ENCODE data around the gene BIN1. TPM values are rescaled to one million over a fixed set of nuclear protein-coding genes. Genes with fewer than 3 reads are reported as not detected.
"Not testable (repeated sequence)": the region's sequence is repeated elsewhere in the genome, so short reads cannot be mapped to it uniquely, and the experiment has no call there.

BIN1 gene
- polyA plus RNA-seq, 1 donor from 2014 or later = 175 TPM

DNA sequence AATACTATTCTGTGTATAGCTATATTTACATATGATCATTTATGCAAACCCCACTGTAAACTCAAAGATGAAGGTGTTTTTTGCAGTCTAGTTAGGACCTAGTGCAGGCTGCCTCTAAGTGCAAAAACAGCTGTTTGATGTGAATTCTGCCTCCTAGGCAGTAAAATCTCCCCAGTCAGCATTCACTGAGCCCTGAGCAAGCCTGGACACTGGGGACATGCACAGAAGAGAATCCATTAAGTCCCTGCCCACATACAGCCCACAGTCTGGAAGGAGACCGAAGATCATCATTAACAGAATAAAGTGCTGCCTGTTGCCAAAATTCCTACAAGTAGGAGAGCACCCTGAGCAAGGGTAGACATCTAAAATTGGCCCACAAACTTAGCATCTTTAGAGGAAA, 14.4 kb upstream of the BIN1 start:
- Mint-ChIP-seq H3K27me3 (peaks cover 3% of the 10 kb centered on the region), H3K4me1 (peaks cover 9 to 10% (median 10%) of the 10 kb centered on the region in 3 donors), H3K27ac (no peak overlapping the region), H3K9me3 (no peaks in the 10 kb centered on the region), H3K36me3 (no peaks in the 10 kb centered on the region), H3K4me3 (no peak overlapping the region)

GRCh38 chr2:127120408-127120807, 13.5 kb upstream of the BIN1 start:
- H3K9me3 Mint-ChIP-seq, H3K27me3 Mint-ChIP-seq, H3K36me3 Mint-ChIP-seq, H3K4me3 Mint-ChIP-seq, H3K4me1 Mint-ChIP-seq, H3K27ac Mint-ChIP-seq: not testable (repeated sequence)

GRCh38 chr2:127118467-127118866, 11.5 kb upstream of the BIN1 start:
- no peaks in the 10 kb centered on the region for H3K4me1 Mint-ChIP-seq
- H3K36me3 Mint-ChIP-seq = no peaks in the 10 kb centered on the region
- H3K27me3 Mint-ChIP-seq = peaks cover 3% of the 10 kb centered on the region
- no peak overlapping the region for H3K4me3 Mint-ChIP-seq
- H3K27ac Mint-ChIP-seq = no peak overlapping the region
- H3K9me3 Mint-ChIP-seq = no peaks in the 10 kb centered on the region

GRCh38 chr2:127118038-127118437, 11.1 kb upstream of the BIN1 start:
- no peaks in the 10 kb centered on the region for H3K9me3 Mint-ChIP-seq
- H3K36me3 Mint-ChIP-seq = no peaks in the 10 kb centered on the region
- H3K4me3 Mint-ChIP-seq = no peak overlapping the region
- H3K27ac Mint-ChIP-seq = no peak overlapping the region
- peaks cover 3% of the 10 kb centered on the region for H3K27me3 Mint-ChIP-seq
- H3K4me1 Mint-ChIP-seq = no peaks in the 10 kb centered on the region

DNA sequence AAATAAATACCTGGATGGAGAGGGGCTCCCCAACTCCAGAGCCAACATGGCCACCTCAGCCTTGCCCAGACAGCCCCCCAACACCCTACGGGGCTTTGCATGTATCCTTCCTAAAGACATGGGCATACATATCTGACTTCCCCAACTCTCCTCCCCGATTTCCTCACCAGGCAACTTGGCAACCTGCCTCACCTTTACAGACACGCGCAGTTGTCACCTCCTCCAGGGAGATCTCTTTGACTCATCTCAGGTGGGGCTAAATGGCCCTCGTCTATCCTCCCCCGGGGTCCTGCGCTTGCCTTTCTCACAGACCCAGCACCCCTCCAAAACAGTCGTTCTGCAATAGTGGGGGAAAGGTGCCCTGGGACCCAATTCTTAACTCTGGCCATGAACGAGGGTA, 10.6 kb upstream of the BIN1 start:
- Mint-ChIP-seq H3K36me3 (no peaks in the 10 kb centered on the region), H3K4me1 (no peaks in the 10 kb centered on the region), H3K27me3 (peaks cover 6% of the 10 kb centered on the region), H3K9me3 (no peaks in the 10 kb centered on the region), H3K27ac (no peak overlapping the region), H3K4me3 (no peak overlapping the region)

GRCh38 chr2:127115471-127116199, 8.7 kb upstream of the BIN1 start:
- Mint-ChIP-seq H3K4me3 (no peak overlapping the region), H3K27me3 (peaks cover 13% of the 10 kb centered on the region), H3K36me3 (no peaks in the 10 kb centered on the region), H3K4me1 (no peaks in the 10 kb centered on the region), H3K9me3 (no peaks in the 10 kb centered on the region), H3K27ac (no peak overlapping the region)

- Mint-ChIP-seq H3K27ac (no peak overlapping the region), H3K36me3 (no peaks in the 10 kb centered on the region), H3K9me3 (no peaks in the 10 kb centered on the region), H3K27me3 (peaks cover 9% of the 10 kb centered on the region), H3K4me3 (no peak overlapping the region), H3K4me1 (peaks cover 3 to 6% (median 4%) of the 10 kb centered on the region in 3 donors)
Observed at GRCh38 chr2:127110985-127111384, 4.0 kb upstream of the BIN1 start.

DNA sequence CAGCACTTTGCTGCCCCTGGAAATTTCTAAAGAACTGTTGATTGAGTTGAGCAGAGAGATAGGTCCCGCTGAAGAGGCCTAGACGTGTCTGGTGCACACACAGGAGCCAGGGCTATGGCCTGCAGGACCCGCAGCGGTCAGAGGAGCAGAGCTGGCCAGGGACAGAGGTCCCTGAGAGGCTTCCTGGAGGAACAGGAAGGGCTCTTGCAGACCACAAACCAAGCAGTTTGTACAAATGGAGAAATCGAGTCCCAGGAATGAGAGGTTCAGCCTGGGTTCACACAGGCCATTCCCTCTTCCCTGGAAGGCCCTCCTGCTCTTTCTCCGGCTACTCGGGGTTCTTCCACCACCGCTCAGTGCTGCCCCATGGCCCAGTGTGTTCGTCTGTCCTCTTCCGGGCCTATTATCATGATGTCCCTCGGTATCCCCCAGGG, 1.2 kb upstream of the BIN1 start:
- peaks cover 3 to 6% (median 4%) of the 10 kb centered on the region in 3 donors for H3K4me1 Mint-ChIP-seq
- no peaks in the 10 kb centered on the region for H3K36me3 Mint-ChIP-seq
- no peak overlapping the region for H3K27ac Mint-ChIP-seq
- peaks cover 12% of the 10 kb centered on the region for H3K27me3 Mint-ChIP-seq
- H3K4me3 Mint-ChIP-seq = peak overlapping the region; percentile 51 to 89 (median 80)
- no peaks in the 10 kb centered on the region for H3K9me3 Mint-ChIP-seq

DNA sequence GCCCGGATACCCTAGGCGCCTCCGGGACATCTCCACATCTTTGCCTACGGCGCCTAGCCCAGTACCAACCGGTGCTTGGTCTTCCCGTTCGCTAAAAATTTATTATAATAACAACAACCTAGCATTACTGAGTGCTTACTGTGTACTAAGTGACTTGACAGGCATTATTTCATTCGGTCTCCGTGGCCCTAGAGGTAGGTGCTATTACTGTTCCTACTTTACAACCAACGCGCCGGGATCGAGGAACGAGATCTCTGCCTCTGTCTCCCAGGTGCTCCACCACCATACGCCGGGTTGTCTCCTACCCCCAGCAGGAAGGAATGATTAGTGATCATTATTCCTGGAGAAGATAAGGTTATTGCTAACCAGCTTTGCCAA, 657 bp upstream of the BIN1 start:
- Mint-ChIP-seq H3K9me3 (no peaks in the 10 kb centered on the region), H3K4me3 (peak overlapping the region; percentile 86 to 95 (median 92)), H3K4me1 (peaks cover 3 to 6% (median 4%) of the 10 kb centered on the region in 3 donors), H3K27me3 (peaks cover 9% of the 10 kb centered on the region), H3K27ac (peak overlapping the region in 1 of 3 donors; percentile 72), H3K36me3 (no peaks in the 10 kb centered on the region)

GRCh38 chr2:127106457-127106990, 430 bp downstream of the BIN1 start:
- peaks cover 3 to 6% (median 4%) of the 10 kb centered on the region in 3 donors for H3K4me1 Mint-ChIP-seq
- H3K27ac Mint-ChIP-seq = no peak overlapping the region
- H3K36me3 Mint-ChIP-seq = no peaks in the 10 kb centered on the region
- peak overlapping the region; percentile 72 to 93 (median 82) for H3K4me3 Mint-ChIP-seq
- H3K27me3 Mint-ChIP-seq = peaks cover 5% of the 10 kb centered on the region
- H3K9me3 Mint-ChIP-seq = no peaks in the 10 kb centered on the region

- H3K36me3 Mint-ChIP-seq = no peaks in the 10 kb centered on the region
- H3K27ac Mint-ChIP-seq = no peak overlapping the region
- H3K9me3 Mint-ChIP-seq = no peaks in the 10 kb centered on the region
- peaks cover 4% of the 10 kb centered on the region for H3K27me3 Mint-ChIP-seq
- peak overlapping the region; percentile 41 to 93 (median 75) for H3K4me3 Mint-ChIP-seq
- H3K4me1 Mint-ChIP-seq = peaks cover 3 to 6% (median 4%) of the 10 kb centered on the region in 3 donors
Observed at GRCh38 chr2:127105656-127106456, 1.1 kb downstream of the BIN1 start.

GRCh38 chr2:127104881-127105655, 1.9 kb downstream of the BIN1 start:
- Mint-ChIP-seq H3K4me1 (peaks cover 3 to 6% (median 4%) of the 10 kb centered on the region in 3 donors), H3K27ac (no peak overlapping the region), H3K4me3 (peak overlapping the region in 2 of 4 donors; percentile 47 to 78), H3K36me3 (no peaks in the 10 kb centered on the region), H3K9me3 (no peaks in the 10 kb centered on the region), H3K27me3 (peaks cover 2% of the 10 kb centered on the region)

GRCh38 chr2:127104166-127104660, 2.7 kb downstream of the BIN1 start:
- Mint-ChIP-seq H3K36me3 (no peaks in the 10 kb centered on the region), H3K27ac (no peak overlapping the region), H3K27me3 (peaks cover 2% of the 10 kb centered on the region), H3K4me1 (peaks cover under 1 to 3% (median 3%) of the 10 kb centered on the region in 3 donors), H3K9me3 (no peaks in the 10 kb centered on the region), H3K4me3 (peak overlapping the region in 3 of 4 donors; percentile 13 to 57 (median 47))

DNA sequence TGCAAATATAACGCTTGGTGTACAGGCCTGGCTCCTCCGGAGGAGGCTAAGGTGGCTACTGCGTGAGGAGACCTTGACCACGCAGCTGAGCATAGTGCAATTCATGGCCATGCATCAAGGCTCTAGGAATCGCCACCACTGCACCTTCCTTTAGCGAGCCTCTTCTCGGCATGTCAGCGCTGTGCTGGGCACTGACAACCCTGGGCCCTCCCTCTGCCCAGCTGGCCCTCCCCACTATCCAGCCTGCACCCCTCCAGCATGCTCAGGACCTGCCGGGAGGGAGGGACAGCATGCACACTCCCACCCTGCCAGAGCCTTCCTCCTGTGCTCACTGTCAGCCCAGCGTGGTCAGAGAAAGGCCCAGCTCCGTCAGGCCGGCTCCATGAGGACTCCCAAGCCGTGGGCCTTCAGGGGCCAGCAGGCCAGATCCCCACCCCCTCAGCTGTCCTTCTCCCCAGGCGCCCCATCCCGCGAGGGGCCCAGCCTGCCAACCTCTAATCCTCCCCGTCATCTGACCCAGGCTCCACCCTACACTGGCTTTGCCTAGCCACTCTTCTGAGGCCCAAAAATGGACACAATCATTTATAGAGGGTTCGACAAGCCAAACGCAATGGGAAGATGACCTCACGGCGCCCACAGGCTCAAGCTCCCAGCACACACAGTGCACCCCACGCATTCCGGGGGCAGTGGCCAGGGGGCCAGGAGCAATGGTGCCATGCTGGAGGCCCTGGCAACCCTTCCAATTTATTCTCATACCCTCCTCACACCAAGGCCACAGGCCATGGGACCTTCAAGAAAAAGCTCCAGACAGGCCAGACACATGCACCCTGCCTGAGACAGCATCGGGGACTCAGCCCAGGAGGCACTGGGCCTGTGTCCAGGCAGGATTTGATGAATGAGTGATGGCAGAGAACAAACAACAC, 3.5 kb downstream of the BIN1 start:
- Mint-ChIP-seq H3K27ac (no peak overlapping the region), H3K36me3 (no peaks in the 10 kb centered on the region), H3K27me3 (peaks cover 2% of the 10 kb centered on the region), H3K9me3 (no peaks in the 10 kb centered on the region), H3K4me3 (peak overlapping the region in 2 of 4 donors; percentile 13 to 48), H3K4me1 (peaks cover 0 to 3% (median 3%) of the 10 kb centered on the region in 3 donors)
